Activated CD8-positive, alpha-beta memory T cell treated with anti-CD3 and anti-CD28 coated beads for 48 hours (primary cell): ENCODE measurements around the gene KMT2E.
A peak's percentile ranks its signal among the peaks of the same experiment; 100 is the strongest.
"Not testable (repeated sequence)": the region's sequence is repeated elsewhere in the genome, so short reads cannot be mapped to it uniquely, and the experiment has no call there.

Source experiments
- DNase-seq, 3 experiments: peaks; one replicate each; pipeline ENCODE4 v3.0.0-alpha.2; 2020; ENCODE audit warnings: low read depth in 2 of 3, low spot score in 2 of 3

Gene KMT2E, protein sequence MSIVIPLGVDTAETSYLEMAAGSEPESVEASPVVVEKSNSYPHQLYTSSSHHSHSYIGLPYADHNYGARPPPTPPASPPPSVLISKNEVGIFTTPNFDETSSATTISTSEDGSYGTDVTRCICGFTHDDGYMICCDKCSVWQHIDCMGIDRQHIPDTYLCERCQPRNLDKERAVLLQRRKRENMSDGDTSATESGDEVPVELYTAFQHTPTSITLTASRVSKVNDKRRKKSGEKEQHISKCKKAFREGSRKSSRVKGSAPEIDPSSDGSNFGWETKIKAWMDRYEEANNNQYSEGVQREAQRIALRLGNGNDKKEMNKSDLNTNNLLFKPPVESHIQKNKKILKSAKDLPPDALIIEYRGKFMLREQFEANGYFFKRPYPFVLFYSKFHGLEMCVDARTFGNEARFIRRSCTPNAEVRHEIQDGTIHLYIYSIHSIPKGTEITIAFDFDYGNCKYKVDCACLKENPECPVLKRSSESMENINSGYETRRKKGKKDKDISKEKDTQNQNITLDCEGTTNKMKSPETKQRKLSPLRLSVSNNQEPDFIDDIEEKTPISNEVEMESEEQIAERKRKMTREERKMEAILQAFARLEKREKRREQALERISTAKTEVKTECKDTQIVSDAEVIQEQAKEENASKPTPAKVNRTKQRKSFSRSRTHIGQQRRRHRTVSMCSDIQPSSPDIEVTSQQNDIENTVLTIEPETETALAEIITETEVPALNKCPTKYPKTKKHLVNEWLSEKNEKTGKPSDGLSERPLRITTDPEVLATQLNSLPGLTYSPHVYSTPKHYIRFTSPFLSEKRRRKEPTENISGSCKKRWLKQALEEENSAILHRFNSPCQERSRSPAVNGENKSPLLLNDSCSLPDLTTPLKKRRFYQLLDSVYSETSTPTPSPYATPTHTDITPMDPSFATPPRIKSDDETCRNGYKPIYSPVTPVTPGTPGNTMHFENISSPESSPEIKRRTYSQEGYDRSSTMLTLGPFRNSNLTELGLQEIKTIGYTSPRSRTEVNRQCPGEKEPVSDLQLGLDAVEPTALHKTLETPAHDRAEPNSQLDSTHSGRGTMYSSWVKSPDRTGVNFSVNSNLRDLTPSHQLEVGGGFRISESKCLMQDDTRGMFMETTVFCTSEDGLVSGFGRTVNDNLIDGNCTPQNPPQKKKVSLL (N-terminal part only)

DNA sequence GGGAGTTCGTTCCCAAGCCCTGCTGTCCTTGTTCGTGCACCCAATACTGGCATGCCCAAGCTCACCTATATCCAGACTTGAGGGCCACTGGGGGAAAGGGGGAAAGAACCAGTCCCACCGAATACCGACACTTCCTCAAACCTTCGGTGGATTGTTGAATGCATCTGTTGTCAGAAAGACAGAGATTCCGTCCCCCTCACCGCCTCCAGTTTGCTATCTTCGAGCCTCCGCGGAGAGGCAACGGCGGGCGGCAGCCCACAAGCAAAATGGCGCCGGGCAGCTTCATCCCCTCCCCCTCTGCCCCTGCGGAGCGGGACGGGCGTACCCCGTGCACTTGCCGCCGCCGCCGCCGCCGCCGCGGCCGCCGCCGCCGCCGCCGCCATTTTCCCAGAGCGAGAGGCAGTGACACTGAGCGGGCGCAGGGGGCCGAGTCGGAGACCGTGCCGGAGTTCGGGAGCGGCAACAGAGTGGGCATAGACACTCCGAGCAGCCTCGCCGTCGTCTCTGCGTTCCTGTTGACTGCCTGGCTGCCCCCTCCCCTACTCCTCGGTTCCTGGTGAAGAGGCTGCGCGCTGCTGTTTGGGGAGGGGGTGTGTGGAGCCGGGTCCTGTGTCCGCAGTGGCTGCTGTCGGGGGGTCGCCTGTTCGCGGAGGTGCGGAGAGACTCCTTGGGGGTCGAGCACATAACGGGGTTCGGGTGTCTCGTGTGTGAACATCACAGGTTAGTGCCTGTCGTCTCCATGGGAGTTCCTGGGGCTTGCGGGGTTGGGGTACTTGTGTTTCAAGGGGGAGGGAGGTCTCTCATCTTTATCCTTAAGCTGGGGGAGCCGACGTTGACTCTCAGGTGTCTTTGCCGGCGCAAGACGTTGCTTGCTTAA lies at the start of gene KMT2E:
TSS of gene KMT2E (plus strand) at position 390 of the 877 bp plus-strand sequence. CDS start 26,748 bp downstream, outside the sequence.
- peak; percentile 74 to 83 (median 81) for DNase-seq

DNA sequence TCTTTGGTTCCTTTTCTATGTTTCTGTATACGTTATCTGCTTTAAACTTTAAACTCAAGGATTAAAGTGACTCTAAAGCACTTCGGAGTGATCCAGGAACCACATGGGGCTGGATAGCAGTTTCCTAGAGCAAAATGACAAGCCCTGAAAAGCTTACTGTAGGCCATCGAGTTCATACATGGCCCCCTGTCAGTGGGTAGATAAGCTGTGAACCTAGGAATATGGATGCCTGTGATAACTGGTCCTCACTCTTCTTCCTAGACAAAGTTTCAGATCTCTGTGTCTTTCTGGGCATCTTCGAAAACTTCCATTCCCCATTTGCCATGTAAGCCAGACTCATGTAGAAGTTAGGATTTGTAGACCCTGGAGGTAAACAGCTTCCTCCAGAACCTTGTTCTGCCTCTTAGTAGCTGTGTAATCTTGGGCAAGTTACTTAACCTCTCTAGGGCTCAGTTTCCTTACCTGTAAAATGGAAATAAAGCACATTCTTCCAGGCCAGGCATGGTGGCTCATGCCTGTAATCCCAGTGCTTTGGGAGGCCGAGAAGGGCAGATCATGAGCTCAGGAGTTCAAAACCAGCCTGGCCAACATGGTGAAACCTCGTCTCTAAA lies 49.3 kb upstream of the KMT2E start:
- DNase-seq, result no peak

DNA sequence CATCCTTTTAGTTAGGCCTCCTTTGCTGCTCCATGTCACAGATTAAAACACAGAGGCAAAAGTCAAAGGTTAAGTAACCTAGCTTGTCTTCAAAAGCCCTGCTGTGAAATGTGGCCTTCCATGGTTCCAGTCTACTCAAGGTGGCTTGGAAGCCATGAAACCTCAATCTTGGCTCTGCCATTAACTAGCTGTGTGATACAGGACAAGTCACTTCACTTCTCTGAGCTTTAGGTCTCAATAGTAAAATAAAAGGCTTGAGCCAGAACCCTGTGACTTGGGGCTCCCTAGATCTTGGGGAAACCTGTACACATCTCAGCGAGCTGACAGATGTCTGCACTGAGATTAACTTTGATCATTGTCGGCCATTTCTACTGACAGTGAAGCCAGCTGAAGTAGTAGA lies 48.0 kb upstream of the KMT2E start:
- no peak for DNase-seq

DNA sequence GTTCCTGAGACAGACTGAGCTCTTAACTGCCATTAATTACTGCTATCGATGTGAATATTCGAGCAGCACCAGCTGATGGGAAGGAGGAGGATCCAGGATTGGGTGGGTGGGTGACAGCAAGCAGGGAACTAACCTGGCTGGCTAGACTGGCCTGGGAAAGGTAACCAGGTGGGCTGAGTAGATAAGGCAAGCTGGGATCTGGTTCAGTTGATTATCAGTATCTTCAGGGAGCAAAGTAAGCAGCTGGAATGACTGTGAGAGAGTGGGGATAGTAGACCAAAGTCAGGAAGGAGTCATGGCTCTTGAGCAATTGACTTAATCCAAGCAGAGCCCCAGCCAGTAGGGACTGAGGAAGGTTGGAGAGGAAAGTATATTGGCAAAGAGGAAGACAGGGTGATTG lies 46.9 kb upstream of the KMT2E start:
- no peak for DNase-seq

DNA sequence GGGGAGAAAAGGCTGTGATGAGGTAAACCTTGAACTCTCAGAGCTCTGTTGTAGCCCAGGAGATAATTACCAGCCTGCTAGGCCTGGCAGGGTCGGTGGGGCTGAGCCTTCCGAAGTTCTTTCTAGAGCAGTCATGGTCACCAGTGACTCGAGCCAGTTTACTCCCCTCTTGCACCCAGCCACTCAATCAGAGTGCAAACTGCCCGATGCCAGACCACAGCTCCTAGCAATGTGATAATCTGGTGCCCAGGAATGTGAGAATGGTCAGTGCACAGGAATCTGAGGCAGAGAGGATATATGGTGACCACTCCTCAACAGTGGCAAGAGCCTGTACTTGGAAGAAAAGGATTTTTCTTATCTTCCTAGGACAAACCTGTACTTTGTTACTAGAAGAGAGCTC lies 46.4 kb upstream of the KMT2E start:
- DNase-seq, result no peak

DNA sequence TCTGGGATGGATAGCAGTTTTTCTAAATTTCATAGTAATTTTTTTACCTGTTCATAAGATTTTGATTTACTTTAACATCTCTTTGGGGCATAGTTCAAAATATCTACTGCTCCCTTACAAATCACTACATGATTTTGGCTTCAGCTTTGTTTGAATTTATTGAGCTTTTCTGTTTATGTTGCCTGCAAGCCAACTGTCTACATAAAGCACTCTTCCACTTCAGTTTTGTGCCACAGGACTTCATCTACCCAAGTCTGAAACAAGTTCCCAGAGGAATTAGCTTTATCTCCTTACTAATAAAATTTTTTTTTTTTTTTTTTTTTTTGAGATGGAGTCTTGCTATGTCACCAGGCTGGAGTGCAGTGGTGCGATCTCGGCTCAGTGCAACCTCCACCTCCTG lies 45.4 kb upstream of the KMT2E start:
- DNase-seq, result no peak

DNA sequence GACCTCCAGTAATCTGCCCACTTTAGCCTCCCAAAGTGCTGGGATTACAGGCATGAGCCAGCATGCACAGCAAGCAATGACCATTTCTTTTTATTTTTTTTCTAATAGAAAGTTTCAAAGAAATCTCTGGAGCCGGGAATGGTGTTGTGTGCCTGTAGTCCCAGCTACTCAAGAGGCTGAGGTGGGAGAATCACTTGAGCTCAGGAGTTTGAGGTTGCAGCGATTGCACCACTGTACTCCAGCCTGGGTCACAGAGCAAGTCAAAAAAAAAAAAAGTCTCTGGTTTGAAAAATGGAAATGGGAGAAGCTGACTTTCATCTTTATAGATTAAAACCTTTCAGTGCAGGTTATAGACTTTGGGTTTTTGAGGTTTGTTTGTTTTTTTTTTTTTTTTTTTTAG lies 44.8 kb upstream of the KMT2E start:
- no peak for DNase-seq

DNA sequence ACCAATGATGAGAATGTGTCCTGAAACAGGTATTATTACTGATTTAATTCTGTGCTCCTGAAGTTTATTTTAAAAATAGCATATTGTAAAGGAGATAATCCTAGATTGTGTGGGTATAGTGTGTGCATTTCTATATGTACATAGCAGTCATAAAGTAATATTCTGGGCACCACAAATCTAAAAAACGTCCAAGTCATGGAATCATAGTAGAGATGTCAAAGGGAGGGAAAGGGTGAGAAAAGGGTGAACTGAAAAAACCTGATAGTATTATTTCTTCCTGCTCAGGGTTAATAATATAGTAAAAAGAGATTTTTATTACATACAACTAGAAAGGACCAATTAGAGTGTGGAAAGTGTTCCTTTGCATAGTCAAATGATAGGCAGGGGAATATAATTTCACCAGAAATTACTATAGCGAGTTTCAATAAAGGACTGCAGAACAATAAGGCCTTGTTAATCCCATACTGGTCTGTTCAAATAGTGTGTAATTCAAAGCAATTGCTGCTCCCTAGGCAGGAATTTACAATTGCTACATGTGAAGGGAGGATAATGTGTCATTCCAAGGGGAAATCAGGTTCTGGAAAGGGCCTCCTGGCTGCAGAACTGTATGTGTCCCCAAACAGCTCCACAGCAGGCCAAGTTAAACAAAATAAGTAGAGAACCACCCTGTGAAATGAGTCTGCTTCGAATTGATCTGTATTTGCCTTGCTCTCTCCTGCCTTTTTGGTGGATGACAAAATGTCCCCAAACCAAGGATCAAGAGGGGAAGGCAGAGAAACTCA lies 42.5 kb upstream of the KMT2E start:
- DNase-seq, result no peak

DNA sequence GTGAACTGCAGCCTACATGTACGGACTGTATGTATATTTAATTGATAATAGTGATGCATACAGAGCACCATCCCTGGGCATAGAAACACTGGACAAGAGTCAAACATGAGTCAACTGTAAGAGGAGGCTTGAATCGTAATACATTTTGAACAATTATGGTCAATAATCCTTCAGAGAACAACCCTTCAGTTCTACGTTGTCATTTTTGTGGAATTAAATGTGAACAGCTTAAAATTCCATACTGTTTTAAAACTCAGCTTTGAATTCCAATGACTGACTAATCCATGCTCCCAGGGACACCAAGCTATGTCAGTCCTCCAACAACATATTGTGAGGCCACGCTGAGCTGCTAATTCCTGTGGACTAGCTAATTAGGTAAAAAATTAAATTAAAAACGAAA lies 41.5 kb upstream of the KMT2E start:
- DNase-seq, result no peak

DNA sequence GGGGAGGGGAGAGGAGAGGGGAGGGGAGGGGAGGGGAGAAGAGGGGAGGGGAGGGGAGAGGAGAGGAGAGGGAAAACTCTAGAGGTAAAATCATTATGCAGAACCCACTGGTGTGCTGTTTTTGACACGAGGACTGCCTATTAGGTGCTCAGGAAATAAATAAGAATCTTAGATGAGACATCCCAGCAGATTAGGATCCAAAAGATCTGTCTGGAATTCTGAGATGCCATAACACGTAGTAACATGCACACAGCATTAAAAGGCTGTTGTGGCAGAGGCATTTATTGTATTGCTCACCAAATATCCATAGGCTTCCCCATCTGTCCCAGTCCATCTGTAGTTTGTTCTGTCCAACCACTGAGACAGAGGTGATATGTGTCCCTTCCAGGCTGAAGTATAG lies 40.8 kb upstream of the KMT2E start:
- no peak for DNase-seq

DNA sequence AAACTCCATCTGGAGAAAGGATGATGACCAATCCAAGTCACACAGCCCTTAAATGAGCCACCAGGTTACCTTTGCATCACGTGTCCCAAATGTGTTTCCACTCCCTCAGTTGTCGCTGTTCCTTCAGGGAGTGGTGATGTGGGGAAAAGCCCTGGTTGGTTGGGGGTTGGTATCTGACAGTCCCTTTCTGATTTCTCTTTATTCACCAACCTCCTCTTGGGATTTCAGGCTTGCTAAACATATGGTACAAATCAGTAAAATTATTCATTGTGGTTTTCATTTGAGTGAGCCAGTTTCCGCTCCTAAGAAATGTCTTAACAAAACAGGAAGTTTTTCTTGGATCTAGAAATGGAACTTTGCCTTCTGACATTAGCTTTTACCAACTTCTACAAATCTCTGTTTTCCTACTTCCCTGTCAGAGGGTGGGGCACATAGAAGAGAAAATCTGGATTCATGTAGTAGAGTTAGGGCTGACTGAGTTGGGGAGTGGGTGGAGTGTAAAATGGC lies 40.0 kb upstream of the KMT2E start:
- DNase-seq, result no peak

DNA sequence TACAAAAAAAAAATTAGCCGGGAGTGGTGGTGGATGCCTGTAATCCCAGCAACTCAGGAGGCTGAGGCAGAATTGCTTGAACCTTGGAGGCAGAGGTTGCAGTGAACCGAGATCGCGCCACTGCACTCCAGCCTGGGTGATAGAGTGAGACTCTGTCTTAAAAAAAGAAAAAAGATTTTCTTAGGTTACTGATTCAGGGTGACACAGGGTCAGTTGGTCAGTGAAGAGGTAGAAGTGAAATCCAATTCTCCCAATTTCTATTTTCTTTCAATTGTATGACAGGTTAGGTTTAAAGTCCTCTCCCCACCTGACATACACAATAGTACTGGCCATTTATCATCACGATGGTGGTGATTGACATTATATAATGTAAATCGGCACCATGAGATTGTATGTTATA lies 38.5 kb upstream of the KMT2E start:
- not testable (repeated sequence) for DNase-seq

DNA sequence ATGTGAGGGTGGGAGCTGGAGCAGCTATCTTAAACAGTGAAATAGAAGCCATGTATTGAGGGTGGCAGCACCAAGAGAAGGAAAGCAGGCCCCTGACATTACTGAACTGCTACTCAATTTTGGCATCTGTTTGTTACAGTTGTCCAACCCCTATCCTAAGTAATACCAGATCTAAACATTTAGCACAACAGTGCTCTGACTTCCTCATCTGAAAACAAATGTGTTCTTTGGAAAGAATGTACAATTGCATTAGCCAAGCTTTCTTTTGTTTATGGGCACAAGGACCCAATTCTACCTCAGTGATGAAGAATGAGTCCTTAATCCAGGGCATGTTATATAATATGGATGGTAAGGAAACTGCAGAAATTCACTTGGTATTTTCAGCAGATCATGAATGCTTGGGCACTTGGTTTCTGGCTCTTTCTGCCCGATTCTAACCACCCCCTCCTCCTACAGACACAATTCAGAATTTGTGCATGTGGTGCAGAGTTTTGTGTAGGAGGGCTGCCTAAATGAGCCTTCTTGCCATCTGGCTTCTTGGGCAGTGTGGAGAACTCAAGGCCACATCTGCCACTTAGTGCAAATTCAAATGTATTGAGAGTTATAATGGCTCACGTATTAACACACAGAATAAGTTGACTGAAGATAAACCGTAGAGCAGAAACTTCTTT lies 36.9 kb upstream of the KMT2E start:
- DNase-seq, result no peak

DNA sequence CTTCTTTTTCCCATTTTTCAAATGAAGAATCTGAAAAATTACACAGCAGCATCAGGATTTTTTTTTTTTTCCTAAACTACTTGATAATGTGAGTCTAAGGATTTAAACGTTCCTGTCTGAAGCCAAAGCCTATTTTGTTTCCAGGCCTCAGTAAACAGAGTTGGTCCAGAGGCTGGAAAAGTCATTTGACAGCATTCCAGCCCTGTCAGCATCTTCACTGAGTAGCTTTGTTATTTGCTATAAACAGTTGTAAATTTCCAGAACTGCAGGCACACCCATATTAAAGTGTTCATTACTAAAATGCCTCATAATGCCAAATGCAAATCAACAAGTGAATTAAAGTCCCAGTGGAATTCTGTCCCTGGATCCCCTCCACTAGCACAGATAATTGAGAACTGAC lies 35.5 kb upstream of the KMT2E start:
- no peak for DNase-seq

DNA sequence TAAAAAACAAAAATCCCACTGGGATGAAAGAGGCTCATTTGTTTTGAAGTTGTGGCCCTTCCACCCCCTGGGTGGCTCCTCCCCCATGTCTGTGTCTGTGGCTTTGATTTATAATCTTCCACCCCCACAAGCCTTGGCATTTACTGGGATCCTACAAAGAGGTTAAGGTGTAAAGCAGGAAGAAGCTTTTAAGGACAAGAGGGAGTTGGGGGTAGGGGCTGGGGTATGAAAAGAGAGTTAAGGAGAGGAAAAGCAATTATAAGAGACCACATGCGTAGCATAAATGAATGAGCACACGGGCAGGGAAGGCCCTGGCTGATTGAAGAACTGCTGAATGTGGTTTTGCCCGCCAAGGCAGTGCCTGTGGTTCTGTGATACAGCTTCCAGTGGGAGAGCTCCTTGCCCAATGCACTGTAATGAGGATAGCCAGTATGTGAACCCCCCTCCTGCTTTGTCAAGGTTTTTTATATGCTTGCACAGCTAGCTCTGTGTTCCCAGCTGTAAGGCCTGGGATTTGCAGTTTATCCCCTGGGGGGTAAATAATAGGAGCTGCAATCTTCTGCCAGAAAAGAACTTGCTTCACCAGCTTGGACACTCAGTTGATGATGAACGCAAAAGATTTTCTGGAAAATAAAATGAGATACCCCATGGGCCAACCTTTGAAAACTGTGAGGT lies 34.7 kb upstream of the KMT2E start:
- no peak for DNase-seq

DNA sequence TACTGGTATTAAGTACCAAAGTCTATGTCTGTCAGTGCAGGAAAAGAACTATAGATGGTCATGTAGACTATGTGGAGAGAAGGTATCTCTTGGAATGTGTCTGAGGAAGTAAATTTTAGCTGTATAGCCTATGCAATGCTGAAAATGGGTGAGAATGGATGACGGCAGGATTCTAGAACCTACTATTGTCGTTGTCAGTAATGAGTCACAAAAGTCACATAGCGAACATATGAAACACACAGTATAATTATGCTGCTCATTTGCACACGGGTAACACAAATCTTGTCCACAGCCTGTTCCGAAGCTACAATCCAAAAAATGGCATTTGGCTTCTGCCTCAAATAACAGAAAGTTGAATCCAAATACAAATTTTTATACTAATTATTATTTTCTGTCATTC lies 33.6 kb upstream of the KMT2E start:
- no peak for DNase-seq

DNA sequence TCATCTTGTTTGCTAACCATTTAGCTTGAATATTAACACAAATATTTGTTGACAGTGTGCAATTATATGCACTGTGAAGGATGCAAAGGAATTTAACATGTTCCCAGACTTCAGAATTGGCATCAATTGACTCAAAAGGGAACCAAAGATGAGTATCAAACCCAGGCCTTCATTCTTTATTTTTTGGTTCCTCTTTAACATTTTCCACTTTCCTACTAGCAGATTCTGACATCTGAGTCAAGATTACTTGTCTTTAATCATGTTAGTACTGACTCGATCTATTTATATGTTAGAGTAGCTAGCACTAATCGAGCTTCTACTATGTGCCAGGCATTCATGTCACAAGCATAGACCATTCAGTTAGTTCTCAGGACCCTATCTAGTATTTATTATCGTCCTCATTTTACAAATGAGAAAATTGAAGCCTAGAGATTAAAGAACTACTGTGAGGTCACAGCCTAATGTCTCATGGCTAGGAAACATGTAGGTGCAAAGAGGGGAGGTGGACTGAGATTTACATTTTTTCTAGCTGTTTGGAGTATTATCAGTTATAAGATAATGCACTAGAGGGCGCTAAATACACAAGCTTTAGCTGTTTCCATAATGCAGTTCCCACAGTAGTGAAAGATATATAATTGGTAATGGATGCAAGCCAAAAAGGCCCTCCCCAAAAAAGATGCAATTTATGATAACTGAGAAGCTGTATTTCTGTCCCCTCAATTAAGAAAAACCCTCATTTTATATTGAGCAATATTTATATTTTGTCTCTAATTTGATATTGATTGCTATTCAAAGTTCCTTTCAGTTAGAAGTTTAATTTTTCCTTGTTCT lies 32.9 kb upstream of the KMT2E start:
- no peak for DNase-seq
